ENCODE measurements around the gene RUNX1.

The RUNX1 gene

DNA sequence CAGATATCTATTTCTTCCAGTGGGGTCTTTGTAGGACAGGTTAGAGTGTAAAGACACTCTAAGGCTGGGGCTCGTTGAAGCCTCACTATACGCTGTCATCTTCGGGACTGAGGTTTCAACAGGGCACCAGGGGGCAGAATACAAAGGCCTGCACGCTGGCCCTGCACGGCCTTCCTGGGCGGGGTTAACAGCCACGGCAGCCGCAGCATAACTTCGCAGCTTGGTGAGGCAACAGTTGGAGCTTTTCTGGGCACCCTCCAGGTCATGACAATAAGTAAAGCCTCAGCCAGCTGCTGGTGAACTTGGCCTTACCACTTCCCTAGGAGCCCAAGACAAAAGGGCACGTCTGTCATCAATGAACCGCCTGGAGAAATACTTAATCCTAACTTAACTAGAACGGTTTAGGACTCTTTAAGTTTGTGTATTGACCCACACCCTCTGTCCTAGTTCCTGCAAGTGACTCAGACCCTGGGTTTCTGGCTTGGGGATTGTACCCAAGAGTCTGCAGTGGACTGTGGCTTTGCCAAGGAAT lies 2.3 kb upstream of the RUNX1 start:
- Histone ChIP-seq H3K23ac (ENCODE audit: low read length) (no peak overlapping the region), H3K4me3 (ENCODE audit: low read depth, low read length) (no peak overlapping the region), H3K14ac (ENCODE audit: low read length) (no peak overlapping the region), H3K79me2 (ENCODE audit: control insufficient read depth, insufficient read depth, low read length, poor library complexity) (peaks cover 2% of the 10 kb centered on the region), H3K18ac (ENCODE audit: low read length) (no peak overlapping the region), H3K27ac (ENCODE audit: low read depth, low read length) (no peak overlapping the region), H3K4ac (ENCODE audit: low read depth, low read length) (no peak overlapping the region), H2BK5ac (ENCODE audit: low read depth, low read length, poor library complexity) (no peak overlapping the region), H3K79me1 (ENCODE audit: low read length) (peaks cover 10% of the 10 kb centered on the region), H2BK12ac (ENCODE audit: low read length) (no peak overlapping the region), H2BK120ac (ENCODE audit: insufficient read depth, low read length, poor library complexity) (no peak overlapping the region), H4K8ac (ENCODE audit: low read depth, low read length) (peak overlapping the region; percentile 58), H3K36me3 (ENCODE audit: control insufficient read depth in 1 of 2, insufficient read depth in 2 of 2, low read length in 2 of 2) (no peaks in the 10 kb centered on the region), H3K9me3 (ENCODE audit: insufficient read depth, low read depth, low read length) (no peaks in the 10 kb centered on the region), H3K4me1 (ENCODE audit: control insufficient read depth in 1 of 2, insufficient read depth in 2 of 2, low read length in 2 of 2) (peaks cover 17 to 23% of the 10 kb centered on the region in 2 experiments), H3K9ac (ENCODE audit: low read length) (no peak overlapping the region), H2AFZ (ENCODE audit: insufficient read depth, low read length, poor library complexity) (peak overlapping the region; percentile 45), H2AK5ac (ENCODE audit: low read length) (no peak overlapping the region), H4K12ac (ENCODE audit: low read depth, low read length) (no peak overlapping the region), H4K91ac (ENCODE audit: low read depth, low read length) (no peak overlapping the region), H3K4me2 (ENCODE audit: low read length) (no peak overlapping the region), H3K27me3 (ENCODE audit: insufficient read depth, low read length) (no peaks in the 10 kb centered on the region)
- DNase-seq = peak; percentile 79 to 88
- no CpG with 5 or more reads among the region's 12 CpGs for WGBS (ENCODE audit: extremely low coverage, insufficient coverage, insufficient read length)

DNA sequence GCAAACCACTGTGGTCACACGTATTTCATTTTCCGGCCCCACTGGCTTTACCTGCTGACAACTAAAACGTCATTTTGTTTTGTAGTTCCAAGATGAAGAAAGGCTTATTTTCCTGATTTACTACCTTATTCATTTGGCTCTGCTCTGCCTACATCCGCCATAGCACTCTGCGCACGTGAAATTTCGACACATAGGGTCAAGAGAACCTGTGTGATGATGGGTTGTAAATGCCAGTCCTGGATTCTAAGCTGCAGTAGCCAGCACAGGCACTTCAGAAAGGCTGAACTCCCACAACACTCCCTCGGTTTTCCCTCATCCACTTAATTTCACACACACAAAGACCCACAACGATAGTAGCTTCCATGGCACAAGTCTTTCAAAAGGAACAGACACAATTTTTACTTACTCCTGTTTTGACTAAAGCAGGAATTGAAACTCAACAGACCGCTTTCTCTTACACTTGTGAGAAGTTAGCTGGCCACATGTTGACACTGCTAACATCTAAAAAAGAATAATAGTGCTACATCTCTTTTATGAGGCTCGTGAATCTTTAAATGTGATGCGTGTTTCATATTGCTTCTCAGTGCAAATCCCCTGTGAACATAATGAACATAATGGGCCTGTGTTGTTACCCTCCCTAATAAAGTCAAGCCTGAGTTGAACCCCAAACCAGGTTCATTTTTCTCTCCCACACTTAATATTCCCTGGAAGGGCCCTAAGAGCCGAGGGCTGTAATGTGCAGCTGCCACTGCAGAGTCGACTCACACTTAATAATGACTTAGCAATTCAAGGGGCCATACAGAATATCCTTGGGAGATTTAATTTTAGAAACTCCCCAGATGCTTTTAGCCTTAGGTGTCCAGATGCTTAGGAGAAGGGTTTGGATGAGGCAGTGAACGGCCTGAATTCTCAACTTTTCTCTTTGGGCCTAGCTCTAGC lies 1.5 kb upstream of the RUNX1 start:
- Histone ChIP-seq H3K79me1 (ENCODE audit: low read length) (peaks cover 16% of the 10 kb centered on the region), H4K12ac (ENCODE audit: low read depth, low read length) (no peak overlapping the region), H2AFZ (ENCODE audit: insufficient read depth, low read length, poor library complexity) (no peak overlapping the region), H3K9ac (ENCODE audit: low read length) (no peak overlapping the region), H3K18ac (ENCODE audit: low read length) (no peak overlapping the region), H3K4me2 (ENCODE audit: low read length) (no peak overlapping the region), H3K36me3 (ENCODE audit: control insufficient read depth in 1 of 2, insufficient read depth in 2 of 2, low read length in 2 of 2) (no peaks in the 10 kb centered on the region), H3K27me3 (ENCODE audit: insufficient read depth, low read length) (no peaks in the 10 kb centered on the region), H3K4me1 (ENCODE audit: control insufficient read depth in 1 of 2, insufficient read depth in 2 of 2, low read length in 2 of 2) (peaks cover 19 to 23% of the 10 kb centered on the region in 2 experiments), H3K14ac (ENCODE audit: low read length) (no peak overlapping the region), H3K4me3 (ENCODE audit: low read depth, low read length) (no peak overlapping the region), H3K27ac (ENCODE audit: low read depth, low read length) (no peak overlapping the region), H2BK120ac (ENCODE audit: insufficient read depth, low read length, poor library complexity) (no peak overlapping the region), H2AK5ac (ENCODE audit: low read length) (no peak overlapping the region), H4K91ac (ENCODE audit: low read depth, low read length) (no peak overlapping the region), H2BK12ac (ENCODE audit: low read length) (peak overlapping the region; percentile 73), H3K23ac (ENCODE audit: low read length) (no peak overlapping the region), H3K4ac (ENCODE audit: low read depth, low read length) (no peak overlapping the region), H2BK5ac (ENCODE audit: low read depth, low read length, poor library complexity) (no peak overlapping the region), H3K9me3 (ENCODE audit: insufficient read depth, low read depth, low read length) (no peaks in the 10 kb centered on the region), H4K8ac (ENCODE audit: low read depth, low read length) (no peak overlapping the region), H3K79me2 (ENCODE audit: control insufficient read depth, insufficient read depth, low read length, poor library complexity) (peaks cover 2% of the 10 kb centered on the region)
- WGBS (ENCODE audit: extremely low coverage, insufficient coverage, insufficient read length) = no CpG with 5 or more reads among the region's 15 CpGs
- DNase-seq = no peak

DNA sequence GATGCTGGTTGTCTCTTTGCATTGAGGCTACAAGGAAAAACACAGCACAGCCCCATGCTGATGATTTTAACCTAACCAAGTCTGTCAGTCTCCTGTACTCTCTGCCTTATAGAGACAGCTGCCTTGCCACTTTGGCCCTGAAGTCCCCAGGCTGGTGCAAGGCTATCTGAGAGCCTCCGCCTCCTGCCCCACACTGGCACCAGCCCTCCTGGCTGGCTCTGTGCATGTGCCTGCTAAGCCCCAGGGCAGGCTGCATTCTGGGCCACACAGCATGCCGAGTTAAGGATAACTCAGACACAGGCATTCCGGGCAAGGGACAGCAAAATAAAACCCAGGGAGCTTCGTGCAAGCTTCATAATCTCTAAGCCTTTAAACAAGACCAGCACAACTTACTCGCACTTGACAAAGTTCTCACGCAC lies 910 bp downstream of the RUNX1 start:
- Histone ChIP-seq H3K14ac (ENCODE audit: low read length) (peak overlapping the region; percentile 8), H3K9ac (ENCODE audit: low read length) (no peak overlapping the region), H3K4me1 (ENCODE audit: control insufficient read depth in 1 of 2, insufficient read depth in 2 of 2, low read length in 2 of 2) (peaks cover 20 to 21% of the 10 kb centered on the region in 2 experiments), H4K91ac (ENCODE audit: low read depth, low read length) (peak overlapping the region; percentile 11), H3K4ac (ENCODE audit: low read depth, low read length) (no peak overlapping the region), H2BK12ac (ENCODE audit: low read length) (peak overlapping the region; percentile 52), H2BK120ac (ENCODE audit: insufficient read depth, low read length, poor library complexity) (peak overlapping the region; percentile 26), H3K79me1 (ENCODE audit: low read length) (peaks cover 14% of the 10 kb centered on the region), H3K79me2 (ENCODE audit: control insufficient read depth, insufficient read depth, low read length, poor library complexity) (peaks cover 2% of the 10 kb centered on the region), H3K27me3 (ENCODE audit: insufficient read depth, low read length) (no peaks in the 10 kb centered on the region), H2AK5ac (ENCODE audit: low read length) (no peak overlapping the region), H3K18ac (ENCODE audit: low read length) (no peak overlapping the region), H4K12ac (ENCODE audit: low read depth, low read length) (no peak overlapping the region), H3K23ac (ENCODE audit: low read length) (no peak overlapping the region), H3K27ac (ENCODE audit: low read depth, low read length) (no peak overlapping the region), H3K9me3 (ENCODE audit: insufficient read depth, low read depth, low read length) (no peaks in the 10 kb centered on the region), H3K4me2 (ENCODE audit: low read length) (no peak overlapping the region), H3K4me3 (ENCODE audit: low read depth, low read length) (no peak overlapping the region), H2AFZ (ENCODE audit: insufficient read depth, low read length, poor library complexity) (no peak overlapping the region), H4K8ac (ENCODE audit: low read depth, low read length) (no peak overlapping the region), H2BK5ac (ENCODE audit: low read depth, low read length, poor library complexity) (peak overlapping the region; percentile 22), H3K36me3 (ENCODE audit: control insufficient read depth in 1 of 2, insufficient read depth in 2 of 2, low read length in 2 of 2) (no peaks in the 10 kb centered on the region)
- peak; percentile 21 to 38 for DNase-seq
- no CpG with 5 or more reads among the region's 6 CpGs for WGBS (ENCODE audit: extremely low coverage, insufficient coverage, insufficient read length)

DNA sequence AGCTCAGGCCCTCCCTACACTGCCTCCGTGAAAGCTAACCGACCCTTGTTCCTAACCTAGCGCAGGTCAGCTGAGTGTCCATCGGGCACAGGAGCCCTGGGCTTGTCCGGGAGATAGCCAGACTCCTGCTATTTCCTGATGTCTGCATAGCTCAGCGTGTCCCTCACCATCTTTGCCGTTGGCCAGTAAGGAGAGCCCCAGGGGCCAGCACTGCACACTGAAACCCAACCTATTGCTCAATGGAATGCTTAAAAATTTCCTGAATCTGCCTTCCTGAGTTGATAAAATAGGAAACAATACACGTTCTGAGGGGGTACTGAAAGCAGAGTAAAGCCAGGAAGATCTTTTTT lies 2.2 kb downstream of the RUNX1 start:
- no CpG with 5 or more reads among the region's 8 CpGs for WGBS (ENCODE audit: extremely low coverage, insufficient coverage, insufficient read length)
- H2BK12ac ChIP-seq (ENCODE audit: low read length) = no peak overlapping the region
- no peaks in the 10 kb centered on the region for H3K9me3 ChIP-seq (ENCODE audit: insufficient read depth, low read depth, low read length)
- no peak overlapping the region for H3K4ac ChIP-seq (ENCODE audit: low read depth, low read length)
- H3K27ac ChIP-seq (ENCODE audit: low read depth, low read length) = peak overlapping the region; percentile 64
- H3K4me3 ChIP-seq (ENCODE audit: low read depth, low read length) = no peak overlapping the region
- H3K14ac ChIP-seq (ENCODE audit: low read length) = no peak overlapping the region
- H3K79me2 ChIP-seq (ENCODE audit: control insufficient read depth, insufficient read depth, low read length, poor library complexity) = peaks cover 2% of the 10 kb centered on the region
- no peaks in the 10 kb centered on the region for H3K27me3 ChIP-seq (ENCODE audit: insufficient read depth, low read length)
- no peak overlapping the region for H3K18ac ChIP-seq (ENCODE audit: low read length)
- H2AFZ ChIP-seq (ENCODE audit: insufficient read depth, low read length, poor library complexity) = no peak overlapping the region
- peak overlapping the region; percentile 4 for H4K91ac ChIP-seq (ENCODE audit: low read depth, low read length)
- H3K4me1 ChIP-seq (ENCODE audit: control insufficient read depth in 1 of 2, insufficient read depth in 2 of 2, low read length in 2 of 2) = peaks cover 19 to 21% of the 10 kb centered on the region in 2 experiments
- no peak overlapping the region for H4K12ac ChIP-seq (ENCODE audit: low read depth, low read length)
- peaks cover 14% of the 10 kb centered on the region for H3K79me1 ChIP-seq (ENCODE audit: low read length)
- H2AK5ac ChIP-seq (ENCODE audit: low read length) = no peak overlapping the region
- H2BK120ac ChIP-seq (ENCODE audit: insufficient read depth, low read length, poor library complexity) = no peak overlapping the region
- no peak overlapping the region for H2BK5ac ChIP-seq (ENCODE audit: low read depth, low read length, poor library complexity)
- DNase-seq = peak; percentile 91 to 95
- no peaks in the 10 kb centered on the region for H3K36me3 ChIP-seq (ENCODE audit: control insufficient read depth in 1 of 2, insufficient read depth in 2 of 2, low read length in 2 of 2)
- H3K23ac ChIP-seq (ENCODE audit: low read length) = no peak overlapping the region
- H4K8ac ChIP-seq (ENCODE audit: low read depth, low read length) = peak overlapping the region; percentile 14
- H3K9ac ChIP-seq (ENCODE audit: low read length) = no peak overlapping the region
- peak overlapping the region; percentile 35 for H3K4me2 ChIP-seq (ENCODE audit: low read length)
